Cortex of kidney (tissue), 1 donor: ENCODE data around the gene KRT1.

Experiments
- DNase-seq: peaks from one replicate; lab custom pipeline; 2025; lab: John Stamatoyannopoulos, UW

The KRT1 gene

GRCh38 chr12:52636189-52636588, 44.0 kb downstream of the KRT1 start:
- DNase-seq = no peak

GRCh38 chr12:52634266-52635056, 45.7 kb downstream of the KRT1 start:
- DNase-seq = no peak

GRCh38 chr12:52633383-52633782, 46.8 kb downstream of the KRT1 start:
- no peak for DNase-seq

- DNase-seq = no peak
Measured at GRCh38 chr12:52632656-52633055, 47.6 kb downstream of the KRT1 start.

GRCh38 chr12:52631676-52632459, 48.3 kb downstream of the KRT1 start:
- DNase-seq = no peak

GRCh38 chr12:52631264-52631663, 48.9 kb downstream of the KRT1 start:
- no peak for DNase-seq

- DNase-seq = no peak
Measured at GRCh38 chr12:52630599-52631200, 49.5 kb downstream of the KRT1 start.

GRCh38 chr12:52630008-52630500, 50.2 kb downstream of the KRT1 start:
- no peak for DNase-seq

- DNase-seq = no peak
Measured at GRCh38 chr12:52629281-52630007, 50.8 kb downstream of the KRT1 start.

- DNase-seq = no peak
Measured at GRCh38 chr12:52628841-52629240, 51.4 kb downstream of the KRT1 start.

GRCh38 chr12:52628111-52628507, 52.1 kb downstream of the KRT1 start:
- DNase-seq = no peak

- DNase-seq = no peak
Measured at GRCh38 chr12:52627395-52628110, 52.7 kb downstream of the KRT1 start.
